Omental fat pad (tissue), 4 donors: ENCODE results near the gene USP48. TPM values are rescaled to one million over a fixed set of nuclear protein-coding genes. Genes with fewer than 3 reads are reported as not detected.

Experiments used
- ATAC-seq: fragments of 150-250 bp; one replicate; pipeline ENCODE4 v1.9.1; 2016; ENCODE audit warnings: mild to moderate bottlenecking, moderate library complexity; ENCODE audit not compliant: low FRiP score
- DNase-seq: peaks from one replicate; pipeline ENCODE4 v3.0.0-alpha.2; 2019; ENCODE audit warnings: low spot score
- total RNA-seq, 4 donors: library from RNA; depleted of rRNA; stranded (reverse); fragments of >200 nt; gene quantifications; one replicate each; pipeline ENCODE4 v1.1.0, GENCODE V29; 2016
- TF ChIP-seq, protein P1 (sequence below), 3 donors: fragments of 450-650 bp; IDR thresholded peaks; one replicate each; pipeline ENCODE4 v1.5.1; 2016 to 2017; ENCODE audit warnings: antibody characterized with exemption in 3 of 3, mild to moderate bottlenecking in 3 of 3, moderate library complexity in 2 of 3

USP48 gene
- total RNA-seq, 4 donors from 2014 or later = 30.5 to 49.8 (median 39.5) TPM

DNA sequence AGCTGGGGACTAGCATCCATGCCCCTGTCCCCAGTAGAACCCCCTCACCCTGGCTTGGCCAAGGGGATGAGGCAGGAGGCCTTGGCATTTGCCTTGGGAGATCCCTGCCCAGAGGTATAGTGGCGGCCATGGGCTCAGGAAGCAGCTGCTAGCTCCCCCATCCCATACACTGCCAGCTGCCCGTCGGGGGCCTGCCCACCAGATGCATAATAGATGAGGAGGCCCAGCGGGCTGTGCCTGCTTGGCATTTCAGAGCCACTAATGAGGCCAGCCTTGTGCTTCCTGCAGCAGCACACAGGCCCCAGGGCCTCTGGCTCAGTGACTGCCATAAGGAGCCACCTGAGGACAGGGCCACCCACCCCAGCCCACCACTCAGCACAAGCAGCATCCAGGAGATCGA is 137.4 kb downstream of the USP48 start:
- DNase-seq (no peak), ATAC-seq (no peak)
- TF ChIP-seq, protein P1, sequence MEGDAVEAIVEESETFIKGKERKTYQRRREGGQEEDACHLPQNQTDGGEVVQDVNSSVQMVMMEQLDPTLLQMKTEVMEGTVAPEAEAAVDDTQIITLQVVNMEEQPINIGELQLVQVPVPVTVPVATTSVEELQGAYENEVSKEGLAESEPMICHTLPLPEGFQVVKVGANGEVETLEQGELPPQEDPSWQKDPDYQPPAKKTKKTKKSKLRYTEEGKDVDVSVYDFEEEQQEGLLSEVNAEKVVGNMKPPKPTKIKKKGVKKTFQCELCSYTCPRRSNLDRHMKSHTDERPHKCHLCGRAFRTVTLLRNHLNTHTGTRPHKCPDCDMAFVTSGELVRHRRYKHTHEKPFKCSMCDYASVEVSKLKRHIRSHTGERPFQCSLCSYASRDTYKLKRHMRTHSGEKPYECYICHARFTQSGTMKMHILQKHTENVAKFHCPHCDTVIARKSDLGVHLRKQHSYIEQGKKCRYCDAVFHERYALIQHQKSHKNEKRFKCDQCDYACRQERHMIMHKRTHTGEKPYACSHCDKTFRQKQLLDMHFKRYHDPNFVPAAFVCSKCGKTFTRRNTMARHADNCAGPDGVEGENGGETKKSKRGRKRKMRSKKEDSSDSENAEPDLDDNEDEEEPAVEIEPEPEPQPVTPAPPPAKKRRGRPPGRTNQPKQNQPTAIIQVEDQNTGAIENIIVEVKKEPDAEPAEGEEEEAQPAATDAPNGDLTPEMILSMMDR (IDR thresholded peaks at IDR 0.05) = no peak

DNA sequence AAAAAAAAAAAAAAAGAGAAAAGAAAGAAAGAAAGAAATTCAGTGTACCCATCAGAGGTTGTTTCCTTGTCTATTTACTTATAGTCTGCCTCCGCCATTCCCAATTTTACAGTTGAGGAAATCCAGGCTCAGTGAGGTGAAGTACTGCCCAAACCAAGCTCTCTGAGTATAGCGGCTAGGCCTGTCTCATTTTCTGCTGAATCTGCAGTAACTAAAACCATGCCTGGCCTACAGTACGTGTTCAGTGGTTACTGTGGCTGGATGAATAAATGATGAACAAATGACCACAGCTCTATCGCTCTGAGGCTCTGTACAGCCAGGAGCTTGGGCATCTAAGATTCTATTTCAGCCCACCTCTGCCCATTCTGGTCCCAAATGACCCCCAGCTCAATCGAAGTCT is 138.0 kb downstream of the USP48 start:
- ATAC-seq (no peak), DNase-seq (no peak)
- TF ChIP-seq, protein P1 (IDR thresholded peaks at IDR 0.05) = no peak

DNA sequence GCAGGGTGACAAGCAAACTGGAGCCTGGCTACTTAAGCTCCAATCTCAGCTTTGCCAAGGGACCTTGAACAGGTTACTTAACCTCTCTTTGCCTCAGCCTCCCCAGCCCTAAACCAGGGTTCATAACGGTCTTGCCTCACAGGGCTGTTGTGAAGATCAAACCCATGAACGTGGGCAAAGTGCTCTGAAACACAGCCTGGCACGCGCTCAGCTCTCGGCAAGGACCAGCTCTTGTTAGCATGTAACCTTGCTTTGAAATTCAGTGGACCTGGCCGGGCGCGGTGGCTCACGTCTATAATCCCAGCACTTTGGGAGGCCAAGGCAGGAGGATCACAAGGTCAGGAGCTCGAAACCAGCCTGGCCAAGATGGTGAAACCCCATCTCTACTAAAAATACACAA is 138.6 kb downstream of the USP48 start:
- TF ChIP-seq, protein P1 (IDR thresholded peaks at IDR 0.05) = no peak
- DNase-seq (no peak), ATAC-seq (no peak)

DNA sequence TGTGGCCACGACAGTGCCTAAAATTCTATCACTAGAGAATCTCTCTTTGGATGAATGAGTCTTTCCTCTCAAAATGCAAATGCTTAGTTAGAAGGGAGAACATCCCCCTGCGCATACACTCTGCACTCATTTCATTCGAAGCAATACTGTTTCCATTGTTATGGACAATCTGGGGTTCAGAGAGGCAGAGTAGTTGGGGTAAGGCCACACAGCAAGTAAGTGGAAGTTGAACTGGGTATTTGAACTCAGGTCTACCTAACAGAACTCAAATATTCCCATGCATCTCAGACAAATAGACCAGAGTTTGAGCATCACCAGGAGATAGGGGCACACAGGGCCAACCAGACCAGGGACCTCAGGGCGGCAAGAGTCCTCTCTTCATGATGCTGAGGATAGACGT is 139.3 kb downstream of the USP48 start:
- DNase-seq = no peak
- no peak for ATAC-seq
- TF ChIP-seq, protein P1 (IDR thresholded peaks at IDR 0.05) = no peak

DNA sequence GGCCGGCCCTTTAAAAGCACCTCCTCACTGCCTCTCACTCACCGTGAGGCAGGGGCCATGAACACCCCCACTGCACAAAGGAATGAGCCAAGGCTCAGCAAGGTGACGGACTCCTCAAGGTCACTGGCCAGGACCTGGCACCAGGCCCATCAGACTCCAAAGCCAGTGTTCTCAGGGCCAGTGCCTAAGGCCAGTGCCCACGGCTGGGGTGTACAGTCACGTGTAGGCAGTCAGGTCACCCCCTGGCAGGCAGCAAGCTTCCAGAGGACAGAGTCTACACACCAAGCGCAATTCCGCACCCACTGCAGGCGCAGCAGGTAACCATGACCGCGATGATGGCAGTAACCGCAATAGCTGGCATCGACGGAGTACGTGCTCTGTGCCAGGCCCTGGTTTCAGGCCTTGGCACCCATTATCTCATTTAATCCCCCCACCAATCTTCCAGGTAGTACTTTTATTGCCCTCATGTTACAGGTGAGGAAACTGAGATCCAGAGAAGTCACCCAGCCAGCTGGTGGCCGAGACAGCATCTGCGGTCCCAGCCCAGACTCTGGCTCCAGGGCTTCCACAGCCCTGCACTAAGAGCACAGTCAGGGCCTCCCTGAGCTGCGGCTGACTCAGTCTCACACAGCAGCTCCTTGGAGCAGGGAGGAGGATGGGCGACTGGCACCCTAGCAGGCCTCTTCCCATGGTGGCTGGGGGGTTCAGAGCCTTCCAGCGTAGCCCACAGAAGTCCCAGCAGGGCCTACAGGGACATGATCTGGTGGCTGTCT is 140.8 kb downstream of the USP48 start:
- no peak for ATAC-seq
- TF ChIP-seq, protein P1 (IDR thresholded peaks at IDR 0.05) = no peak
- no peak for DNase-seq

DNA sequence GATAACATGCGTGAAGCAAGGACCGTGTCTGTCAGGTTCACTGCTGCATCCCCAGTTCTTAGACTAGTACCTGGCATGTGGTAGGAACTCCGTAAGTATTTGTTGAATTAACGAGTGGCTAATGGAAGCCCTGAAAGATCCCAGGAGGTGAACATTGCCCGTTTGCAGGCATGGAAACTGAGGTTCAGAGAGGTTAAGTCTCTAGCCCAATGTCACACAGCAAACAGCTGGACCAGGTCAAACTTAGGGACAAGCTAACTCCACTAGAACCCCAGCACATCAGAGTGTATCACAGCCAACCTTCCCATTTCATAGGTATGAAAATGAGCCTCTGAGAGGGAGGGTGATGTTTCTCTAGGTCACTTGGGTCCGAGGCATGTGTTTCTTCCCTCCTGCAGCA is 141.4 kb downstream of the USP48 start:
- TF ChIP-seq, protein P1 (IDR thresholded peaks at IDR 0.05) = no peak
- ATAC-seq (no peak), DNase-seq (no peak)

DNA sequence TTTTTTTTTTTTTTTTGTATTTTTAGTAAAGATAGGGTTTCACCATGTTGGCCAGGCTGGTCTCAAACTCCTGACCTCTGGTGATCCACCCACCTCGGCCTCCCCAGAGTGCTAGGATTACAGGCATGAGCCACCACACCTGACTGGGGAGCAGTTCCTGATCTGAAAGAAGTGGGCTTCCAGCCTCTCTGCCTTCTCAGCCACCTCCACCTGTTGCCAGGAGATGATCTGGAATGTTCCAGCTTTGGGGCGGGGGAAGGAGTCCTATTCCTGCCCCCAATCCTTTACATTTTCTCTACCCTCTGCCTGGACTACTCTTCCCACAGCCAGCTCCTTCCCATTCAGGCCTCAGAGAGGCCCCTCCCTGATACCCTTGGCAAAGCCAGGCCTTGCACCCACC is 141.9 kb downstream of the USP48 start:
- DNase-seq = no peak
- TF ChIP-seq, protein P1 (IDR thresholded peaks at IDR 0.05) = no peak
- no peak for ATAC-seq
